ENCODE measurements around the gene CNOT4. TPM values are rescaled to one million over a fixed set of nuclear protein-coding genes. Genes with fewer than 3 reads are reported as not detected.

The CNOT4 gene
- total and polyA plus RNA-seq, 2 of the 13 experiments (the other 11 are each of a cell fraction or from before 2014, with no cell fraction given), result 7.4 to 8.4 TPM

GRCh38 chr7:135522509-135522908 lies 12.6 kb upstream of the CNOT4 start:
- ATAC-seq (no peak), FAIRE-seq (no peak), DNase-seq (ENCODE audit: low spot score) (no peak)
- no peak for TF ChIP-seq TEAD2 (CRISPR knock-in tag; IDR thresholded peaks at IDR 0.05)
- no peak for TF ChIP-seq ZNF451 (CRISPR knock-in tag; IDR thresholded peaks at IDR 0.05)
- TF ChIP-seq MYNN (CRISPR knock-in tag; IDR thresholded peaks at IDR 0.05; ENCODE audit: low read depth), result no peak
- no peak for TF ChIP-seq ARHGAP35 (CRISPR knock-in tag; IDR thresholded peaks at IDR 0.05; ENCODE audit: borderline replicate concordance)
- no peak for TF ChIP-seq ISL2 (CRISPR knock-in tag; IDR thresholded peaks at IDR 0.05)
- no peak for TF ChIP-seq ARID2 (CRISPR knock-in tag; IDR thresholded peaks at IDR 0.05; ENCODE audit: borderline replicate concordance)
- TF ChIP-seq ZSCAN12 (CRISPR knock-in tag; IDR thresholded peaks at IDR 0.05), result no peak
- TF ChIP-seq CBX5 (CRISPR knock-in tag; IDR thresholded peaks at IDR 0.05; ENCODE audit: borderline replicate concordance), result no peak
- TF ChIP-seq HOXA3 (CRISPR knock-in tag; IDR thresholded peaks at IDR 0.05), result no peak
- no peak for TF ChIP-seq SMARCC2 (IDR thresholded peaks at IDR 0.05)
- TF ChIP-seq KDM1A (CRISPR knock-in tag; IDR thresholded peaks at IDR 0.05), result no peak
- no peak for TF ChIP-seq ZNF576 (CRISPR knock-in tag; IDR thresholded peaks at IDR 0.05)
- no peak for TF ChIP-seq ZSCAN25 (CRISPR knock-in tag; IDR thresholded peaks at IDR 0.05)
- TF ChIP-seq ZBTB20 (CRISPR knock-in tag; IDR thresholded peaks at IDR 0.05; ENCODE audit: borderline replicate concordance, low read depth), result no peak
- intact Hi-C loops (cut with micrococcal nuclease; ENCODE audit: unreplicated experiment), result no loop called here
- in situ Hi-C loops (cut with HindIII; ENCODE audit: extremely low pct_ligation_motif_present, low pct_unique_long_range_greater_than_20kb), result no loop called here
- ChIA-PET POLR2A (no interaction called here), CTCF (ENCODE audit: low intra/inter-chr PET ratio, low total read pairs) (no interaction called here)
- Histone ChIP-seq H3K27ac (ENCODE audit: extremely low read length, insufficient read depth, low read length) (no peak overlapping the region), H3K36me3 (replicated peaks in 1 of 2; ENCODE audit: control insufficient read depth in 1 of 2, insufficient read depth in 2 of 2, low read length in 2 of 2) (no peaks in the 10 kb centered on the region), H3K27me3 (ENCODE audit: control insufficient read depth in 1 of 2, insufficient read depth in 2 of 2, low read length in 2 of 2) (no peaks in the 10 kb centered on the region), H3K9me3 (ENCODE audit: low read length) (no peaks in the 10 kb centered on the region), H3K4me1 (ENCODE audit: insufficient read depth, low read length) (peaks cover 31% of the 10 kb centered on the region), H3K79me2 (ENCODE audit: insufficient read depth, low read length) (no peaks in the 10 kb centered on the region), H3K4me3 (replicated peaks in 1 of 3; ENCODE audit: insufficient read depth in 1 of 3, low read depth in 2 of 3, low read length in 3 of 3) (no peak overlapping the region), H3K9ac (ENCODE audit: insufficient read depth, low read depth, low read length) (no peak overlapping the region), H2AFZ (ENCODE audit: low read length) (no peak overlapping the region), H3K4me2 (ENCODE audit: low read depth, low read length) (no peak overlapping the region), H4K20me1 (ENCODE audit: insufficient read depth, low read length) (no peaks in the 10 kb centered on the region)
- WGBS (ENCODE audit: low lambda C conversion rate), result 45% methylated on average over 6 of the region's 6 CpGs
- BruUV-seq (replicated peaks), result no TSS peak

Data from HepG2 (cell line).